HuH-7.5 (cell line): ENCODE results near the gene TBC1D22A.

Experiments
- DNase-seq: peaks from one replicate; pipeline ENCODE4 v3.0.0; 2011; ENCODE audit warnings: low spot score

Gene TBC1D22A

GRCh38 chr22:46890819-46891218 is 128.4 kb downstream of the TBC1D22A start:
- no peak for DNase-seq

- no peak for DNase-seq
Observed at GRCh38 chr22:46891382-46891951, 129.0 kb downstream of the TBC1D22A start.

GRCh38 chr22:46892866-46893265 is 130.4 kb downstream of the TBC1D22A start:
- no peak for DNase-seq

GRCh38 chr22:46893281-46894020 is 131.0 kb downstream of the TBC1D22A start:
- no peak for DNase-seq

- DNase-seq, result no peak
Observed at GRCh38 chr22:46894081-46894671, 131.7 kb downstream of the TBC1D22A start.

- no peak for DNase-seq
Observed at GRCh38 chr22:46894851-46895640, 132.6 kb downstream of the TBC1D22A start.

- DNase-seq, result no peak
Observed at GRCh38 chr22:46895753-46896152, 133.3 kb downstream of the TBC1D22A start.

GRCh38 chr22:46896166-46896565 is 133.7 kb downstream of the TBC1D22A start:
- DNase-seq, result no peak

- DNase-seq, result no peak
Observed at GRCh38 chr22:46896568-46897245, 134.3 kb downstream of the TBC1D22A start.

- no peak for DNase-seq
Observed at GRCh38 chr22:46897246-46897623, 134.8 kb downstream of the TBC1D22A start.

GRCh38 chr22:46900549-46900948 is 138.1 kb downstream of the TBC1D22A start:
- no peak for DNase-seq

- no peak for DNase-seq
Observed at GRCh38 chr22:46902436-46902835, 140.0 kb downstream of the TBC1D22A start.

- no peak for DNase-seq
Observed at GRCh38 chr22:46902998-46903916, 140.8 kb downstream of the TBC1D22A start.

GRCh38 chr22:46905415-46905814 is 143.0 kb downstream of the TBC1D22A start:
- DNase-seq, result no peak

- DNase-seq, result no peak
Observed at GRCh38 chr22:46905834-46906233, 143.4 kb downstream of the TBC1D22A start.

GRCh38 chr22:46906326-46907045 is 144.0 kb downstream of the TBC1D22A start:
- no peak for DNase-seq

GRCh38 chr22:46907241-46908215 is 145.1 kb downstream of the TBC1D22A start:
- no peak for DNase-seq

- no peak for DNase-seq
Observed at GRCh38 chr22:46908641-46909107, 146.2 kb downstream of the TBC1D22A start.
